ENCODE results near the gene CILP2.

- no peak for TF ChIP-seq POLR2A (IDR thresholded peaks at IDR 0.05; ENCODE audit: low read depth, low read length)
- TF ChIP-seq TAF1 (IDR thresholded peaks at IDR 0.05; ENCODE audit: borderline replicate concordance, low read depth, low read length): no peak
Measured at GRCh38 chr19:19514215-19514657, 23.8 kb upstream of the CILP2 start.

Measured in GM12892 (cell line).